Liver (tissue), 9 donors: ENCODE data around the gene WDR36. TPM values are rescaled to one million over a fixed set of nuclear protein-coding genes. Genes with fewer than 3 reads are reported as not detected.

Experiments
- DNase-seq: peaks from one replicate; pipeline ENCODE4 v3.0.0-alpha.2; 2017; ENCODE audit warnings: low spot score
- H3K27ac ChIP-seq, 2 donors: one replicate each; pipeline ENCODE4 v1.7.0; 2013; ENCODE audit warnings: inconsistent platforms in 2 of 2, low read length in 2 of 2, control low read depth in 1 of 2, low read depth in 1 of 2, mild to moderate bottlenecking in 1 of 2
- H3K27me3 ChIP-seq, 4 donors: one replicate each; pipeline versions ENCODE4 v1.6.1 to v1.7.0; 2013; ENCODE audit warnings: low read length in 3 of 4, inconsistent platforms in 1 of 4, mild to moderate bottlenecking in 1 of 4, moderate library complexity in 1 of 4; ENCODE audit not compliant: control insufficient read depth in 4 of 4, insufficient read depth in 4 of 4
- H3K36me3 ChIP-seq, 4 donors: one replicate each; pipeline versions ENCODE4 v1.6.1 to v1.7.0; 2013; ENCODE audit warnings: low read length in 3 of 4, mild to moderate bottlenecking in 3 of 4, low read depth in 1 of 4, moderate library complexity in 1 of 4; ENCODE audit not compliant: control insufficient read depth in 4 of 4, insufficient read depth in 3 of 4
- H3K4me1 ChIP-seq, 4 donors: one replicate each; pipeline versions ENCODE4 v1.6.1 to v1.7.0; 2013; ENCODE audit warnings: low read length in 3 of 4, mild to moderate bottlenecking in 3 of 4, moderate library complexity in 1 of 4; ENCODE audit not compliant: control insufficient read depth in 4 of 4, insufficient read depth in 4 of 4
- H3K4me3 ChIP-seq, 3 donors: one replicate each; pipeline versions ENCODE4 v1.6.1 to v1.7.0; 2013; ENCODE audit warnings: low read length in 3 of 3, control low read depth in 1 of 3, low read depth in 1 of 3, mild to moderate bottlenecking in 1 of 3
- H3K9ac ChIP-seq, 2 donors: one replicate each; pipeline ENCODE4 v1.7.0; 2013; ENCODE audit warnings: low read length in 2 of 2, mild to moderate bottlenecking in 2 of 2, moderate library complexity in 2 of 2, control low read depth in 1 of 2, low read depth in 1 of 2
- H3K9me3 ChIP-seq, 4 donors: one replicate each; pipeline versions ENCODE4 v1.6.1 to v1.7.0; 2013; ENCODE audit warnings: low read length in 3 of 4; ENCODE audit not compliant: control insufficient read depth in 4 of 4
- ATF3 ChIP-seq: IDR thresholded peaks from 2 replicates; pipeline ENCODE4 v1.6.1; 2016; ENCODE audit warnings: antibody characterized with exemption
- CTCF ChIP-seq: fragments of 150-350 bp; IDR thresholded peaks from 2 replicates; pipeline ENCODE4 v1.5.1; 2017; ENCODE audit warnings: improper control_type of control experiment, low read depth, low read length; ENCODE audit not compliant: missing input control
- EGR1 ChIP-seq, 2 donors: IDR thresholded peaks; 2 replicates each; pipeline ENCODE4 v1.6.1; 2016 to 2018; ENCODE audit warnings: antibody characterized with exemption in 2 of 2, low read depth in 2 of 2
- FOXA1 ChIP-seq: IDR thresholded peaks from 2 replicates; pipeline ENCODE4 v1.6.1; 2016; ENCODE audit warnings: antibody characterized with exemption
- FOXA2 ChIP-seq: IDR thresholded peaks from 2 replicates; pipeline ENCODE4 v1.6.1; 2016; ENCODE audit warnings: antibody characterized with exemption
- GABPA ChIP-seq, 2 donors: IDR thresholded peaks in 1 of 2; conservative IDR thresholded peaks in 1 of 2; 2 replicates each; pipeline ENCODE4 v1.6.1; 2016; ENCODE audit warnings: antibody characterized with exemption in 2 of 2, mild to moderate bottlenecking in 1 of 2, moderate library complexity in 1 of 2
- HNF4A ChIP-seq, 2 donors: conservative IDR thresholded peaks; 2 replicates each; pipeline ENCODE4 v1.6.1; 2016; ENCODE audit warnings: antibody characterized with exemption in 2 of 2, mild to moderate bottlenecking in 2 of 2
- HNF4G ChIP-seq: IDR thresholded peaks from 2 replicates; pipeline ENCODE4 v1.6.1; 2016; ENCODE audit warnings: antibody characterized with exemption
- JUND ChIP-seq, 2 donors: IDR thresholded peaks; 2 replicates each; pipeline ENCODE4 v1.6.1; 2016; ENCODE audit warnings: antibody characterized with exemption in 2 of 2
- MAX ChIP-seq: IDR thresholded peaks from 2 replicates; pipeline ENCODE4 v1.6.1; 2016; ENCODE audit warnings: antibody characterized with exemption
- NR2F2 ChIP-seq: IDR thresholded peaks from 2 replicates; pipeline ENCODE4 v1.6.1; 2016; ENCODE audit warnings: antibody characterized with exemption
- RAD21 ChIP-seq, 2 donors: IDR thresholded peaks; 2 replicates each; pipeline ENCODE4 v1.6.1; 2016; ENCODE audit warnings: antibody characterized with exemption in 2 of 2, mild to moderate bottlenecking in 2 of 2
- REST ChIP-seq: IDR thresholded peaks from 2 replicates; pipeline ENCODE4 v1.6.1; 2016; ENCODE audit warnings: antibody characterized with exemption, mild to moderate bottlenecking
- RXRA ChIP-seq, 2 donors: IDR thresholded peaks; 2 replicates each; pipeline ENCODE4 v1.6.1; 2017 to 2018; ENCODE audit warnings: antibody characterized with exemption in 2 of 2, mild to moderate bottlenecking in 1 of 2
- SP1 ChIP-seq: IDR thresholded peaks from 2 replicates; pipeline ENCODE4 v1.6.1; 2018; ENCODE audit warnings: antibody characterized with exemption, mild to moderate bottlenecking
- TAF1 ChIP-seq: conservative IDR thresholded peaks from 2 replicates; pipeline ENCODE4 v1.6.1; 2016; ENCODE audit warnings: antibody characterized with exemption, mild to moderate bottlenecking
- YY1 ChIP-seq: IDR thresholded peaks from 2 replicates; pipeline ENCODE4 v1.6.1; 2016; ENCODE audit warnings: antibody characterized with exemption, mild to moderate bottlenecking
- ZBTB33 ChIP-seq: IDR thresholded peaks from 2 replicates; pipeline ENCODE4 v1.6.1; 2016; ENCODE audit warnings: antibody characterized with exemption
- WGBS: extraction: QIAGEN DNeasy Blood & Tissue Kit; methylation state at CpG from one replicate; pipeline ENCODE4 v1.1.7; 2013; 5-methylcytosine and 5-hydroxymethylcytosine counted together
- polyA plus RNA-seq, 2 donors: library from polyadenylated mRNA; stranded (reverse) in 1 of 2; unstranded in 1 of 2; fragments of 200-250 nt in 1 of 2; fragments of >200 nt in 1 of 2; fragmentation: Nextera tagmentation in 1 of 2; extraction: Ambion mirVana in 1 of 2; gene quantifications; one replicate each; pipeline versions ENCODE4 v1.2.1 to v1.2.3, GENCODE V29; 2013 to 2015
- total RNA-seq, 2 donors: library from RNA; depleted of rRNA; stranded (reverse); fragments of >200 nt; gene quantifications; one replicate each; pipeline ENCODE4 v1.2.3, GENCODE V29; 2014
- donor health status: healthy.
- donor health status: healthy.
- donor health status: healthy.
- donor health status: healthy.
- donor health status: healthy.

WDR36 gene
- total RNA-seq (10 to 100 TPM; 16.5 to 25.7 TPM), polyA plus RNA-seq (1 to 10 TPM; 5.2 to 7.8 TPM)

GRCh38 chr5:111092062-111092853 is at the start of gene WDR36:
TSS of gene WDR36 (plus strand) at chr5:111092348. CDS start at chr5:111092457, 109 bp downstream.
- Histone ChIP-seq H3K9ac (peak within 1 kb of the TSS; percentile 65 to 81), H3K27ac (peak within 1 kb of the TSS; percentile 83 to 90), H3K4me1 (peaks cover 9 to 16% (median 12%) of the 10 kb centered on the region in 4 donors), H3K9me3 (no peaks in the 10 kb centered on the region), H3K36me3 (peaks cover 0 to 5% (median 3%) of the 10 kb centered on the region in 4 donors), H3K4me3 (peak within 1 kb of the TSS; percentile 82 to 91 (median 83)), H3K27me3 (no peaks in the 10 kb centered on the region)
- TF ChIP-seq FOXA2 (peak; percentile 6), ATF3 (no peak), CTCF (no peak), REST (peak; percentile 51), EGR1 (IDR thresholded peaks at IDR 0.05; ENCODE audit: low read depth in 2 of 2) (peak in 1 of 2 donors; percentile 39), HNF4A (conservative IDR thresholded peaks at IDR 0.05) (peak; percentile 74 to 85), ZBTB33 (no peak), FOXA1 (no peak), TAF1 (peak; percentile 36), RAD21 (IDR thresholded peaks at IDR 0.05) (peak; percentile 53 to 60), SP1 (peak; percentile 68), YY1 (peak; percentile 81), MAX (peak; percentile 94), NR2F2 (peak; percentile 81), GABPA (IDR thresholded peaks at IDR 0.05 in 1 of 2, conservative IDR thresholded peaks at IDR 0.05 in 1 of 2) (peak; percentile 98 to 99), JUND (IDR thresholded peaks at IDR 0.05) (no peak), HNF4G (peak; percentile 79), RXRA (IDR thresholded peaks at IDR 0.05) (peak; percentile 34 to 41)
- peak; percentile 88 for DNase-seq
- 1% methylated on average over 50 of the region's 50 CpGs for WGBS
